PC-3 (cell line): Measurements from ENCODE around the gene PLEKHA6.

Experiments used
- EZH2 ChIP-seq: fragments of 300-600 bp; sonication (generic); IDR thresholded peaks from one replicate; pipeline ENCODE4 v1.6.1; 2017; ENCODE audit warnings: antibody characterized with exemption, mild to moderate bottlenecking, low read length; ENCODE audit not compliant: unreplicated experiment
- EZH2phosphoT487 ChIP-seq: fragments of 300-600 bp; sonication (generic); IDR thresholded peaks from 2 replicates; pipeline ENCODE4 v1.6.1; 2018; ENCODE audit warnings: mild to moderate bottlenecking, antibody characterized with exemption, low read length, borderline replicate concordance
- TF ChIP-seq, protein P1 (sequence below): fragments of 300-600 bp; sonication (generic); conservative IDR thresholded peaks from 2 replicates; pipeline ENCODE4 v1.5.1; 2017; ENCODE audit warnings: antibody characterized with exemption, low read depth, mild to moderate bottlenecking, low read length

DNA sequence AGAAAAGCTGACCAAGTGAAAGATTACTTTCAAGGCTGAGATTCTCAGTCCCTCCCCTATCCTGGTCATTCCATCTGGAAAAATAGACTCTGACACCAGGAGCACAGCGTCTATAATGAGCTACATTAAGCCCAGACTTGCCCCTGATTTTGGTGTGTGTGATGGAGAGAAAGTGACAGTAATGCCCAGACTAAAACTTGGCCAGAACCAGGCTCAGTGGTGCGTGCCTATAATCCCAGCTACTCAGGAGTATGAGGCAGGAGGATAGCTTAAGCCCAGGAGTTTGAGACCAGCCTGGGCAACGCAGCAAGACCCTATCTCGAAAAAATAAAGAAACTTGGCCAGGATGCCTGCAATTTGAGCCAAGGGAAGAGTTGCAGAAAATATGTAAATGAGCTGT, 15.9 kb downstream of the PLEKHA6 start:
- TF ChIP-seq EZH2phosphoT487, result no peak
- TF ChIP-seq, protein P1, sequence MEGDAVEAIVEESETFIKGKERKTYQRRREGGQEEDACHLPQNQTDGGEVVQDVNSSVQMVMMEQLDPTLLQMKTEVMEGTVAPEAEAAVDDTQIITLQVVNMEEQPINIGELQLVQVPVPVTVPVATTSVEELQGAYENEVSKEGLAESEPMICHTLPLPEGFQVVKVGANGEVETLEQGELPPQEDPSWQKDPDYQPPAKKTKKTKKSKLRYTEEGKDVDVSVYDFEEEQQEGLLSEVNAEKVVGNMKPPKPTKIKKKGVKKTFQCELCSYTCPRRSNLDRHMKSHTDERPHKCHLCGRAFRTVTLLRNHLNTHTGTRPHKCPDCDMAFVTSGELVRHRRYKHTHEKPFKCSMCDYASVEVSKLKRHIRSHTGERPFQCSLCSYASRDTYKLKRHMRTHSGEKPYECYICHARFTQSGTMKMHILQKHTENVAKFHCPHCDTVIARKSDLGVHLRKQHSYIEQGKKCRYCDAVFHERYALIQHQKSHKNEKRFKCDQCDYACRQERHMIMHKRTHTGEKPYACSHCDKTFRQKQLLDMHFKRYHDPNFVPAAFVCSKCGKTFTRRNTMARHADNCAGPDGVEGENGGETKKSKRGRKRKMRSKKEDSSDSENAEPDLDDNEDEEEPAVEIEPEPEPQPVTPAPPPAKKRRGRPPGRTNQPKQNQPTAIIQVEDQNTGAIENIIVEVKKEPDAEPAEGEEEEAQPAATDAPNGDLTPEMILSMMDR, result no peak
- TF ChIP-seq EZH2, result no peak
